GM19025 (cell line): Measurements from ENCODE around the gene LGALS12.
"Not testable (repeated sequence)": the region's sequence is repeated elsewhere in the genome, so short reads cannot be mapped to it uniquely, and the experiment has no call there.

Experiments
- ATAC-seq: cut with Tn5 transposase; IDR thresholded peaks from one replicate; pipeline ENCODE4 v1.9.1; 2021; ENCODE audit warnings: mild to moderate bottlenecking, low read depth, moderate library complexity; ENCODE audit not compliant: unreplicated experiment

The LGALS12 gene

GRCh38 chr11:63531074-63531792, 25.3 kb downstream of the LGALS12 start:
- ATAC-seq, result peak; percentile 50

GRCh38 chr11:63532117-63532516, 26.2 kb downstream of the LGALS12 start:
- no peak for ATAC-seq

- no peak for ATAC-seq
Observed at GRCh38 chr11:63532799-63533475, 27.1 kb downstream of the LGALS12 start.

GRCh38 chr11:63534076-63534475, 28.2 kb downstream of the LGALS12 start:
- ATAC-seq, result no peak

- peak; percentile 56 for ATAC-seq
Observed at GRCh38 chr11:63534895-63535461, 29.1 kb downstream of the LGALS12 start.

GRCh38 chr11:63535734-63536133, 29.9 kb downstream of the LGALS12 start:
- ATAC-seq, result no peak

GRCh38 chr11:63536669-63537292, 30.9 kb downstream of the LGALS12 start, which contains the start of gene PLAAT4:
Gene PLAAT4, plus strand, starts transcription at chr11:63536808. Its CDS starts 61 bp downstream, at chr11:63536869.
- ATAC-seq, result no peak

GRCh38 chr11:63537293-63538101, 31.6 kb downstream of the LGALS12 start:
- no peak for ATAC-seq

- not testable (repeated sequence) for ATAC-seq
Observed at GRCh38 chr11:63542506-63542905, 36.6 kb downstream of the LGALS12 start.

- ATAC-seq, result no peak
Observed at GRCh38 chr11:63543711-63544110, 37.8 kb downstream of the LGALS12 start.

GRCh38 chr11:63547061-63547460, 41.2 kb downstream of the LGALS12 start:
- no peak for ATAC-seq

- no peak for ATAC-seq
Observed at GRCh38 chr11:63548178-63548577, 42.3 kb downstream of the LGALS12 start.

GRCh38 chr11:63549411-63549810, 43.5 kb downstream of the LGALS12 start:
- ATAC-seq, result no peak

GRCh38 chr11:63550156-63550700, 44.3 kb downstream of the LGALS12 start:
- not testable (repeated sequence) for ATAC-seq

- ATAC-seq, result no peak
Observed at GRCh38 chr11:63551091-63551888, 45.4 kb downstream of the LGALS12 start.

- no peak for ATAC-seq
Observed at GRCh38 chr11:63551889-63552266, 46.0 kb downstream of the LGALS12 start.

- ATAC-seq, result no peak
Observed at GRCh38 chr11:63552921-63553320, 47.0 kb downstream of the LGALS12 start.

- peak; percentile 75 for ATAC-seq
Observed at GRCh38 chr11:63553759-63554158, 47.9 kb downstream of the LGALS12 start.

GRCh38 chr11:63554877-63555223, 49.0 kb downstream of the LGALS12 start:
- ATAC-seq, result no peak
